HG02623 (cell line): ENCODE measurements around the gene RND3.

Experiments used
- ATAC-seq: cut with Tn5 transposase; IDR thresholded peaks from one replicate; pipeline ENCODE4 v1.9.1; 2021; ENCODE audit warnings: moderate library complexity; ENCODE audit not compliant: unreplicated experiment

The RND3 gene

GRCh38 chr2:150487537-150488429 lies at the start of gene RND3:
TSS of gene RND3 (minus strand) at chr2:150487667. CDS start at chr2:150487417, 250 bp downstream.
- peak; percentile 75 for ATAC-seq

- ATAC-seq: no peak
Observed at GRCh38 chr2:150535176-150535575, 47.7 kb upstream of the RND3 start.

GRCh38 chr2:150532879-150533278 lies 45.4 kb upstream of the RND3 start:
- no peak for ATAC-seq

DNA sequence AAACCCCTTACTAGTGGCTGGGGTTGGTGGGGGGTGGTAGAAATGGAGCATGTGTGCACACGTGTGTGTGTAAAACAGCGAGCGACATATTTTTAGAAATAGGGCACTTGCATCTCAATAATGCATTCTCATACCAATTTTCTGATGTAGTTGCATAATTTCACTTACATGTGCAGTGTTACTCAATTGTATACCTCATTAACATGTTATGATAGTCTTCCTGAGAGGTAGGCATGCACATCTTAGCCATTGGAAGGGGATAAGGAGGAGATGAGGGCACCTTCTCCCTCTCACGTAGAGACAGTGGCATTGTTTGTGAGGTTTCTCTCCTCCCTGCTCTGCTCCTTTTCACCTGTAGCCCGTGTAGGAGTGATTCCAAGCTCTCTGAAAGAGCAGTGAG lies 44.6 kb upstream of the RND3 start:
- no peak for ATAC-seq

DNA sequence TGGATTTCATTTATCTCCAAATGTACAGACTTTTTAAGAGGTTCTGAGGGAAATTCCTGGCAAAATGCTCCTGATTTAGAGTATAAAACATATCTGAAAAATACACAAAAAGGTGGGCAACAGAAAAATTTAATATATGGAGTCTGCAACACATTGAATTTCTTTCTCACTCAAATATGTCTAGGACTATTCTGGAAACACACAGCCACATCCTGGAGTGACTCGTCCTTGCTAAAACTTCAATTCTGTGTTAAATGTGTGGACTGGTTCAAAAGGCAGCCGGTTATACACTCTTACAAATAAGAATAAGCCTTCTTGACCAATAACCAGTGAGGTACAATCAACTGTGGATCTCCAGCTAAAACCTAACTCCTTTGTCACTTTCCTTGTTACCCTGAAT lies 44.1 kb upstream of the RND3 start:
- ATAC-seq: no peak

DNA sequence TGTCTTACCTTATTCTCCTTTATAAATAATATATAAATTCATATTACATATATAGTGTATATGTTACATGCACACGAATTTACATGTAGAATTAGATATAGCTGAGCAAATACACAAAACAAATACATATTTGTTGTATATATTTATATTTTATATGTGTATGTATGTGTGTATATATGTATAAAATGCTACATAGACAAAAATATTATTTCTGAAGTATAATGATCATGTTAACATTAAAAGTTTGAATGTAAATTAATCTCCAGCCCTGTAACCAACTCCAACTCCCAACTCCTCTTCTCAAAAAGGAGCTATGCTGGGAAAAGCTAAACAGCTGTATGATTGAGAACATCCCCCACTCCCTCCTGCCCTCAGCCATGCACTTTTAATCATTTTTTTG lies 42.7 kb upstream of the RND3 start:
- ATAC-seq: no peak

DNA sequence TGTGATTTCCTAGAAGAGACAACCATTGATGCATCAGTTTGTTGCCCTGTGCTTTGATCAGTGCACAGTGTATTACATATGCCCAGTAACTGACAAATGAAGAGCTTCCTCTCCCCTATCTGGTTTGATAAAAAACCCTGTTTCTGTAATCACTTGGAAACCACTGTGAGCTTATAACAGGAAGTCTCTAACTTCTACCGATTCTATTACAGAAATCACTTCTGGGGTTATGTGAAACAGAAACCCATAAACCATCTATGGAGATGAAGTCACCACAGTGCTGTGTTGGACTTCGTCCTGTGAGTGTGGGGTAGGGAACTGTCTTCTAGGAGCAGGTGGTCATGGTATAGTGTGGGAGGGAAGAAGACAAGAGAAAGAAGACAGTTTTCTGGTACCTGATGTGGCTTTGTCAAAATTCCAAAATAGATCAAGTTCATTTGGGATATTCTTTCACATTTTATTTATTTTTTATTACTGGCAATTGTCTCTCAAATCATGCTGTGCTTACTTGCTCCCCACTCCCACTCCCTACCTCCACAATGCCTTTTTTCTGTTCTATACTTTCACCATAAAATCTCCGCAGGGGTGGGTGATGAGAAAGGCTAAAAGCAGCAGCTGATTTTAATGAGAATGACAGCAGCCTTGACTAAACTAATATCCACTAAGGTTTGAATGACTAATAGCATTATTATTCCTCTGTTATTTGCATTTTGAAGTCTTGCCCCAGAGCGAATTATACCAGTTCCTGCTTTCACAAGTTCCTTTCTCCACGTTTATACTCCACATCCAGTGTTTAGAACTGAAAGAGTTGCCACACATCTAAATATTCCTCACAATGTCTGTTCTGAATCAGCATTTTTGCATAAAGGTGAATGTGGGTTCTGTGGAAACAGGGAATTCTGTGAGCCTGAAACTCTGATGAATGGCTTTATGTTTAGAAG lies 41.7 kb upstream of the RND3 start:
- peak; percentile 91 for ATAC-seq

GRCh38 chr2:150526827-150527226 lies 39.4 kb upstream of the RND3 start:
- no peak for ATAC-seq

DNA sequence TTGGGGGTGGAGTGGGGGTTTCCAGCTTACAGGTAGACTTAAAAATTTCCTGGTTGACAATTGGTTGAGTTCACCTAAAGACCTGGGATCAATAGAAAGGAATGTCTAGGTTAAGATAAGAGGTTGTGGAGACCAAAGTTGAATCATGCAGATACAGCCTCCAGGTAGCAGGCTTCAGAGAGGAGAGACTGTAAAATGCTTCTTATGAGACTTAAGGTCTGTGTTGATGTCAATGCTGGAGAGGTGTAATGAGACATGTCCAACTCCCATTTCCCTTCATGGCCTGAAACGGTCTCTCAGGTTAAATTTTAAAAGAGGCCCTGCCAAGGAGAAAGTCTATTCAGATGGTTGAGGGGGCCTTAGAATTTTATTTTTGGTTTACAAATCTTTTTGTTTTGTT lies 38.5 kb upstream of the RND3 start:
- no peak for ATAC-seq

GRCh38 chr2:150522269-150522668 lies 34.8 kb upstream of the RND3 start:
- ATAC-seq: no peak

GRCh38 chr2:150520887-150521664 lies 33.6 kb upstream of the RND3 start:
- no peak for ATAC-seq

- no peak for ATAC-seq
Observed at GRCh38 chr2:150520033-150520432, 32.6 kb upstream of the RND3 start.

- no peak for ATAC-seq
Observed at GRCh38 chr2:150517951-150518680, 30.6 kb upstream of the RND3 start.

DNA sequence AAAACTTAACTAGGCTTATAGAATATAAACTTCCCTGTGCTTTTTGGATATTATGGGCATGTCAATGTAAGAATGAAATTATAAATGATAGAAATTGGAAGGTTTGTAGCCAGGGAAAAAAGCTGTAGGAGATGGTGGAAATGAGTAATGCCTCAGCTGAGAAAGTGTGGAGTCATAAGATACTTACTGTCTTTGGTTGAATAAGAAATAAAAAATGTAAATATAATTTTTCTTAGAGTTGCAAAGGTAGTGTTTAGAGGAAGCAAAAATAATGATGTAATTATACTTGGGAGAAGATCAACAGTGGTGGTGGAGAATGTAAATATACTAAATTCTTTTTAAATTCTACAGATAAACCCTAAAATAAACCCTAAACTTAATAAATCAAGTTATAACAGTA lies 26.2 kb upstream of the RND3 start:
- ATAC-seq: no peak

- no peak for ATAC-seq
Observed at GRCh38 chr2:150508497-150509137, 21.1 kb upstream of the RND3 start.

DNA sequence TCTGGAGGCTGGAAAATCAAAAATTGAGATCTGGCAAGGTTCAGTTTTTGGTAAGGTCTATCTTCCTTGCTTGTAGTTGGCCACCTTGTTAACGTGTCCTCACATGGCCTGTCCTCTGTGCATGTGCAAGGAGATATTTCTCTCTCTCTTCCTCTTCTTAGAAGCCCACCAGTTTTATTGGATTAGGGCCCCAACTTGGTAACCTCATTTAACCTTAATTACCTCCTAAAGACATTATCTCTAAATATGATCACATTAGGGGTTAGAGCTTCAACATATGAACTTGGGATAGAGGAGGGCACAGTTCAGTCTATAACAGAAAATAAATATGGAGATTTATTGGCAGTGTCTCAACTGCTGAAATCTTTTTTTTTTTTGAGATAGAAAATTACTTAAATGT lies 19.6 kb upstream of the RND3 start:
- ATAC-seq: no peak

- no peak for ATAC-seq
Observed at GRCh38 chr2:150505178-150505577, 17.7 kb upstream of the RND3 start.

GRCh38 chr2:150495993-150496627 lies 8.6 kb upstream of the RND3 start:
- no peak for ATAC-seq

- no peak for ATAC-seq
Observed at GRCh38 chr2:150495001-150495400, 7.5 kb upstream of the RND3 start.
